ENCODE data around the gene FST. TPM values are rescaled to one million over a fixed set of nuclear protein-coding genes. Genes with fewer than 3 reads are reported as not detected.
A peak's percentile ranks its signal among the peaks of the same experiment; 100 is the strongest.

The FST gene, protein sequence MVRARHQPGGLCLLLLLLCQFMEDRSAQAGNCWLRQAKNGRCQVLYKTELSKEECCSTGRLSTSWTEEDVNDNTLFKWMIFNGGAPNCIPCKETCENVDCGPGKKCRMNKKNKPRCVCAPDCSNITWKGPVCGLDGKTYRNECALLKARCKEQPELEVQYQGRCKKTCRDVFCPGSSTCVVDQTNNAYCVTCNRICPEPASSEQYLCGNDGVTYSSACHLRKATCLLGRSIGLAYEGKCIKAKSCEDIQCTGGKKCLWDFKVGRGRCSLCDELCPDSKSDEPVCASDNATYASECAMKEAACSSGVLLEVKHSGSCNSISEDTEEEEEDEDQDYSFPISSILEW
- 14.3 and 20.4 TPM in 2 replicates for total RNA-seq (2014; rRNA removed; shearing (Covaris generic))

GRCh38 chr5:53480416-53481158 is at the start of gene FST:
FST (plus strand) TSS chr5:53480629; CDS start chr5:53480792, 163 bp downstream.
- DNase-seq (ENCODE audit: low spot score): no peak

DNA sequence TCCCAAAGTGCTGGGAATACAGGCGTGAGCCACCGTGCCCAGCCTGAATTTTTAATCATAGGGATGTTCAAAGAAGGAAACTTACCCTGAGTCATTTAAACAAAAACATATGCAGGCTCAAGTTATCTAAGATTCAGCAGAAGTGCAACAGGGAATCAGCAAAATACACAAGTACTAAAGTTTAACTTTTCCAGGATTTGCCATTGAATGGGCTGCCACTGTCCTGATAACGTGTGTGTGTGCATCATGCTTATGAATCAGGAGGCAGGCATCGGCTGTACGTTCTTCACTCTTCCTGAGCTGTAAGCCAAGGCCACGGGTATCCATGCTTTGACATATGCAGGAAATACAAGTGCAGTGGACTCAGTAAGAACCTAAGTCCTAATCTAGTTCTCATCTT is 48.8 kb upstream of the FST start:
- no peak for DNase-seq (ENCODE audit: low spot score)

DNA sequence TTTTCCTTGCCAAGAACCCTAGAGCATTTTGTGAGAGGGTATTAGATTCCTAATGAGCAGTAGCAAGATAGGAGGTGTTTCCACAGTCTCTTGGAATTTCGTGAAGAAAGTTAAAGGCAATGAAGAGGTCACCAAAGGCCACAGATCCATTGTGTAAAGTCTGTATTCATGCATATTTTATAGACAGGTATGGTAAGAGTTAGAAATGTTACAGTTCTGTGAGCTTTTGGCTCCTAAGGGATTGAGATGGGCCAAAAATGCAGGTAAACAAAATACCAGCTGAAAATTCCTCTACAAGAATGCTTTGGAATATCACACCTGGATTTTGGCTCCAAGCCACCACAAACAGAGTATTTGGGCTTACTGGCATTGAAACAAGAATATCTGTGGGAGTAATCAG is 47.4 kb upstream of the FST start:
- no peak for DNase-seq (ENCODE audit: low spot score)

DNA sequence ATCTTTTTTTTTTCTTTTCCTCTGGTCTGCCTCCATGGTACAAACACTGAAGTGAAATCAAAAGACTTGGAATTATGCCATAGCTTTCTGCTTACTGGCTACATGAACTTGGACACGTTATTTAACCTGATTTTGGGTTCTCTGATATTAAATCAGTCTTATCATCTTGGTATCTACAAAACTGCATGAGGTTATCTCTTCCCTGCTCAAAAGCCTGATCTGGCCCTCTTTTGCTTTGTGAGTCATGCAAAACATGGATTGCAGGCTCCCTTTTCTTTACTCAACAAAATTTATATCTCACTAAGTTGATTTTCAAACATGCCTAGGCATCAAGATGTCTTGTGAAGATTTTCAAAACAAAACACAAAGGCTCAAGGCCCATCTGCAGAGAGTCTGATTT is 45.9 kb upstream of the FST start:
- peak; percentile 26 for DNase-seq (ENCODE audit: low spot score)

- DNase-seq (ENCODE audit: low spot score): no peak
Measured at GRCh38 chr5:53436480-53437191, 43.8 kb upstream of the FST start.

GRCh38 chr5:53438079-53438478 is 42.4 kb upstream of the FST start:
- no peak for DNase-seq (ENCODE audit: low spot score)

GRCh38 chr5:53438486-53439472 is 41.6 kb upstream of the FST start:
- DNase-seq (ENCODE audit: low spot score): peak; percentile 38

GRCh38 chr5:53442961-53443360 is 37.5 kb upstream of the FST start:
- no peak for DNase-seq (ENCODE audit: low spot score)

GRCh38 chr5:53445569-53445968 is 34.9 kb upstream of the FST start:
- no peak for DNase-seq (ENCODE audit: low spot score)

GRCh38 chr5:53446908-53447307 is 33.5 kb upstream of the FST start:
- DNase-seq (ENCODE audit: low spot score): no peak

DNA sequence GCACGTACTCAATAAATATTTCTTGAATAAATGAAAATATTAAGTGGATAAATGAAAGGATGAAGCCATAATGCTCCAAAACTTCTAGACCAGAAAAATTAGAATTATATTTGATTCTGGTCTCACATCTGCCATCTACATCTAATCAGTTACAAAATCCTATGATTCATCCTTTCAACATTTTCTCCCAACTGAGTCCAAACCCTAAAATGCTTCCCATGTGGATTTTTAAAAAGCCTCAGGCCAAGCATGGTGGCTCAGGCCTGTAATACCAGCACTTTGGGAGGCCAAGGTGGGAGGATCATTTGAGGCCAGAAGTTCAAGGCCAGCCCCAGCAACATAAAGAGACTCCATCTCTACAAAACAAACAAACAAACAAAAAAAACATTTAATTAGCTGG is 31.6 kb upstream of the FST start:
- no peak for DNase-seq (ENCODE audit: low spot score)

DNA sequence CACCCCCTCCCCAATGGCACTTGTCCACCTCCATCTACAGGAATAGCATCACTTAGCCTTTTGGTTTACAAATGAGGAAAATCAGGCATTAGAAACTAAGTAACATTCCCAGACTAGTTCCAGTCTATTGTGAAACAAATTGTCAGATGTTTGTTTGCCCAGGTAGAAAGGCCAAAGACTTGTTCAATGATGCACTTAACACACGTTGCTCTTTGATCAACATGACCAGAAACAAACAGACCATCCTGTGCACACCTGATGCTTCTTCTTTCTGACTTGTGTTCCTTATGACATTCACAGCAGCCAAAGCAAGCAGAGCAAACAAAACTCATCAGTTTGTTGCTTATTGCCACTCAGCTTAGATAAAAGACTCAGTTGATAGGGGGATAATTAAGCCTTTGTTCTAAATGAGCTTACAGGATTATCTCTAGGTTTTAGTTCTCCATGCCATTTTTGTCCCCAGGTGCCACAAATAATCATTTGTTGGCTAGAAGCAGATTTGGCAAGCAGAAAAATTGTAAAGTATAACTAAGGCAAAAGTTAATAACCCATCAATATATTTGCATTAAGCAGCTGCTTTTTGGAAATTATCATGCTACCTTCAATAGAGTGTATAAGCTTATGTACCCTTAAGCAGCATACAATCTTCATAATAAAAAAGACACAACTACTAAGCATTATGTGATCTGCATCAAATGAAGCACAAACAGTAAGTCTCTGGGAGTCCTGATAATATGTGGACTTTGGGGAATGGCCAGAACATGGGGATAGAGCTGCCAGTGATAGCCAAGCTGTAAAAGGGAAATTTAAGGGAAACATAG is 26.3 kb upstream of the FST start:
- no peak for DNase-seq (ENCODE audit: low spot score)

GRCh38 chr5:53454719-53455000 is 25.8 kb upstream of the FST start:
- no peak for DNase-seq (ENCODE audit: low spot score)

GRCh38 chr5:53456366-53456765 is 24.1 kb upstream of the FST start:
- DNase-seq (ENCODE audit: low spot score): no peak

- no peak for DNase-seq (ENCODE audit: low spot score)
Measured at GRCh38 chr5:53463909-53464621, 16.4 kb upstream of the FST start.

GRCh38 chr5:53464722-53465121 is 15.7 kb upstream of the FST start:
- DNase-seq (ENCODE audit: low spot score): no peak

- DNase-seq (ENCODE audit: low spot score): peak; percentile 72
Measured at GRCh38 chr5:53469946-53470687, 10.3 kb upstream of the FST start.

DNA sequence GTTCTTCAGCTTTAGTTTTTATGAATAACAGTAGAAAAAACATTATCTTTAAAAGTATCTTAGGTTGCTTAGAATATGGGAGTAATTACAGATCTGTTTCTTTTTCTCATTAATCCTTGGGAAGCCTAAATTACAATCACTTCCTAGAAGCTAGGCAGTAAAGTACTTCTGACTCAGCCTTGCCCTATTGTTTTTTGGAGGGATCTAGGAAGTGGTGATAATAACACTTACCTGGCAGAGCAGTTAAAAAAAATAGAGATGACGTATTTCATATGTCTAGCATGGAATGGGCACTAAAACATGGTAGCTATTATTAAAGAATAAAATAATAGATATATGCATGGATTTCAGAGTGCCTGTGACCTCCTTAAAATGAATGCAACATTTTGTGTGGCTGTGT is 8.2 kb upstream of the FST start:
- no peak for DNase-seq (ENCODE audit: low spot score)
